Gastrocnemius medialis (tissue), 4 donors: Measurements from ENCODE around the gene ST6GALNAC3. TPM values are rescaled to one million over a fixed set of nuclear protein-coding genes. Genes with fewer than 3 reads are reported as not detected.

Source experiments
- ATAC-seq, 2 donors: fragments of 150-250 bp; one replicate each; pipeline ENCODE4 v1.9.1; 2016
- DNase-seq, 2 donors: peaks; one replicate each; pipeline ENCODE4 v3.0.0-alpha.2; 2019
- H3K27ac ChIP-seq, 4 donors: fragments of 200-600 bp; sonication (generic); 1 replicate in 1 of 4; 2 replicates in 3 of 4; pipeline ENCODE4 v1.5.1; 2016 to 2018; ENCODE audit warnings: mild to moderate bottlenecking in 2 of 4, moderate library complexity in 1 of 4
- H3K27me3 ChIP-seq, 3 donors: fragments of 200-600 bp; sonication (generic) in 2 of 3; 1 replicate in 1 of 3; 2 replicates in 2 of 3; pipeline versions ENCODE4 v1.5.1 to v1.6.0; 2016 to 2019; ENCODE audit warnings: mild to moderate bottlenecking in 1 of 3, moderate library complexity in 1 of 3
- H3K36me3 ChIP-seq, 2 donors: fragments of 200-600 bp; sonication (generic) in 1 of 2; one replicate each; pipeline ENCODE4 v1.5.1; 2017 to 2018
- H3K4me1 ChIP-seq, 2 donors: fragments of 200-600 bp; sonication (generic) in 1 of 2; one replicate each; pipeline ENCODE4 v1.5.1; 2016 to 2017; ENCODE audit warnings: mild to moderate bottlenecking in 2 of 2
- H3K4me3 ChIP-seq, 4 donors: fragments of 200-600 bp; sonication (generic) in 3 of 4; 1 replicate in 1 of 4; 2 replicates in 3 of 4; pipeline ENCODE4 v1.5.1; 2016 to 2019; ENCODE audit warnings: mild to moderate bottlenecking in 2 of 4
- H3K9me3 ChIP-seq, 3 donors: fragments of 200-600 bp; sonication (generic) in 2 of 3; 1 replicate in 1 of 3; 2 replicates in 2 of 3; pipeline ENCODE4 v1.5.1; 2016 to 2019
- POLR2A ChIP-seq, 2 donors: fragments of 450-650 bp; IDR thresholded peaks; one replicate each; pipeline ENCODE4 v1.6.1; 2017; ENCODE audit warnings: antibody characterized with exemption in 2 of 2, mild to moderate bottlenecking in 2 of 2, moderate library complexity in 2 of 2
- in situ Hi-C, 4 donors: fragments of 200-750 bp; cut with MboI; loops; one replicate each; pipeline versions ENCODE4 v1.15.0 to v1.8.0; 2017; ENCODE audit warnings: low sequenced_read_pairs in 4 of 4
- intact Hi-C: fragments of 100-400 bp; cut with DNase I; formaldehyde crosslinking; loops from one replicate; pipeline ENCODE4 v1.15.1; 2023; ENCODE audit warnings: low total_unique reads
- total RNA-seq, 4 donors: library from RNA; depleted of rRNA; stranded (reverse); fragments of >200 nt; gene quantifications; one replicate each; pipeline versions ENCODE4 v1.1.0 to v1.2.3, GENCODE V29; 2016
- TF ChIP-seq, protein P1 (sequence below), 5 experiments: fragments of 450-650 bp in 3 of 5; fragments of 200-600 bp in 2 of 5; sonication (generic) in 2 of 5; IDR thresholded peaks in 4 of 5; conservative IDR thresholded peaks in 1 of 5; 1 replicate in 4 of 5; 2 replicates in 1 of 5; pipeline ENCODE4 v1.5.1; 2016 to 2019; ENCODE audit warnings: antibody characterized with exemption in 5 of 5, mild to moderate bottlenecking in 3 of 5, moderate library complexity in 3 of 5

ST6GALNAC3 gene
- total RNA-seq, 4 donors from 2014 or later: 1.7 to 3.9 (median 2.8) TPM

DNA sequence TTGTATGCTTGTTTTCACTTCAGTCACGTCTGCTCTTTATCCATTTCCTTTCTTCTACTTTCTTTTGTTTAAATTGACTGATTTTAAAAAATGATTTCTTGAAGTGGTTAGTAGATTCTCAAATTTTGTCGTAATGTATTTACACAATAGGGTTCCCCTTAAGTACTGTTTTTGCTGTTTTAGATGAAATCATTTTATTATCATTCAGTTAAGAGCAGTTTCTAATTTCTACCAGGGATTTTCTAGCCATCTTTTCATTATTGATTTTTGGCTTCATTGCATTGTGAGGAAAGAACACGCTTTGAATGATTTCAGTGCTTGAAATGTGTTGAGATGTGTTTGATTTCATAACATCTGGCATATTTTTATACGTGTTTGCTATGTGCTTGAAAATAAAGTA lies 27.0 kb downstream of the ST6GALNAC3 start:
- ATAC-seq (no peak), DNase-seq (no peak)
- H3K36me3 ChIP-seq: no peaks in the 10 kb centered on the region
- TF ChIP-seq, protein P1, sequence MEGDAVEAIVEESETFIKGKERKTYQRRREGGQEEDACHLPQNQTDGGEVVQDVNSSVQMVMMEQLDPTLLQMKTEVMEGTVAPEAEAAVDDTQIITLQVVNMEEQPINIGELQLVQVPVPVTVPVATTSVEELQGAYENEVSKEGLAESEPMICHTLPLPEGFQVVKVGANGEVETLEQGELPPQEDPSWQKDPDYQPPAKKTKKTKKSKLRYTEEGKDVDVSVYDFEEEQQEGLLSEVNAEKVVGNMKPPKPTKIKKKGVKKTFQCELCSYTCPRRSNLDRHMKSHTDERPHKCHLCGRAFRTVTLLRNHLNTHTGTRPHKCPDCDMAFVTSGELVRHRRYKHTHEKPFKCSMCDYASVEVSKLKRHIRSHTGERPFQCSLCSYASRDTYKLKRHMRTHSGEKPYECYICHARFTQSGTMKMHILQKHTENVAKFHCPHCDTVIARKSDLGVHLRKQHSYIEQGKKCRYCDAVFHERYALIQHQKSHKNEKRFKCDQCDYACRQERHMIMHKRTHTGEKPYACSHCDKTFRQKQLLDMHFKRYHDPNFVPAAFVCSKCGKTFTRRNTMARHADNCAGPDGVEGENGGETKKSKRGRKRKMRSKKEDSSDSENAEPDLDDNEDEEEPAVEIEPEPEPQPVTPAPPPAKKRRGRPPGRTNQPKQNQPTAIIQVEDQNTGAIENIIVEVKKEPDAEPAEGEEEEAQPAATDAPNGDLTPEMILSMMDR (IDR thresholded peaks at IDR 0.05 in 4 of 5, conservative IDR thresholded peaks at IDR 0.05 in 1 of 5): no peak
- no peak overlapping the region for H3K27ac ChIP-seq
- no peaks in the 10 kb centered on the region for H3K9me3 ChIP-seq
- H3K4me1 ChIP-seq: no peaks in the 10 kb centered on the region
- intact Hi-C loops (no loop called here), in situ Hi-C loops (no loop called here)
- no peak overlapping the region for H3K4me3 ChIP-seq
- no peaks in the 10 kb centered on the region for H3K27me3 ChIP-seq

DNA sequence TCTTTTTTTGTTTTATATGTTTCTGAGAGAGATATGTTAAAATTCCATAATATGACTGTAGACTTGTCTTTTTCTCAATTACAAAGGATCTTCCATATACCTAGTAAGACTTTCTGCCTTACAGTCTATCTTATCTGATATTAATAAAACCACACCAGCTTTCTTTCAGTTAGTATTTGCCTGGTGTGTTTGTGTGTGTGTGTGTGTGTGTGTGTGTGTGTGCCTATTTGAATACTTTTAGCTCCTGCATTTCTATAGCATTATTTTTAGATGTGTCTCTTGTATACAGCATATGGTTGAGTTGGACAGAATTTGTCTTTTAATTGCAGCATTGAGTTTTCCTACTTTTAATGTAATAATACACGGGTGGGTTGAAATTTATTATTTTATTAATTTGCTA lies 27.5 kb downstream of the ST6GALNAC3 start:
- Histone ChIP-seq H3K27ac (no peak overlapping the region), H3K9me3 (no peaks in the 10 kb centered on the region), H3K4me3 (no peak overlapping the region), H3K36me3 (no peaks in the 10 kb centered on the region), H3K27me3 (no peaks in the 10 kb centered on the region), H3K4me1 (no peaks in the 10 kb centered on the region)
- intact Hi-C loops (no loop called here), in situ Hi-C loops (no loop called here)
- no peak for ATAC-seq
- DNase-seq: no peak
- TF ChIP-seq, protein P1 (IDR thresholded peaks at IDR 0.05 in 4 of 5, conservative IDR thresholded peaks at IDR 0.05 in 1 of 5): no peak
- TF ChIP-seq POLR2A (IDR thresholded peaks at IDR 0.05): no peak

DNA sequence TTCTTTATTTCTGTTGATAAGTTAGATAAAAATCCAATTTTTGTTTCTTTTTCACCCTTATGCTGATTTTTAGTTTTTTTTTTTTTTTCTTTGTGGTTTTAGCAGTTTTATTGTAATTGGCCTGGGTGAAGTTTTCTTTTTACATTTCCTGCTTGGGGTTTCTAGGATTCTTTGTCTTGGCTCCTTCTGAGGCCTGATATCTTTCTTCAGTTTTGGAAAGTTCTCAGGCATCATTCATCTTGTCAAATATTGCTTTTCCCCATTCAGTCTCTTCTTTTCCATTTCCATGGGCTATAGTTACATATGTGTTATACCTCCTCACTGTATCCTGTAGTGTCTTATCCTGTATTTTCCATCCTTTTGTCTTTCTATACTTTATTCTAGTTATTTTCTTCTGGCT lies 28.5 kb downstream of the ST6GALNAC3 start:
- DNase-seq (no peak), ATAC-seq (no peak)
- Histone ChIP-seq H3K9me3 (no peaks in the 10 kb centered on the region), H3K4me3 (no peak overlapping the region), H3K36me3 (no peaks in the 10 kb centered on the region), H3K27me3 (no peaks in the 10 kb centered on the region), H3K4me1 (no peaks in the 10 kb centered on the region), H3K27ac (no peak overlapping the region)
- TF ChIP-seq, protein P1 (IDR thresholded peaks at IDR 0.05 in 4 of 5, conservative IDR thresholded peaks at IDR 0.05 in 1 of 5): no peak
- TF ChIP-seq POLR2A (IDR thresholded peaks at IDR 0.05): no peak
- intact Hi-C loops: no loop called here
- in situ Hi-C loops: no loop called here

DNA sequence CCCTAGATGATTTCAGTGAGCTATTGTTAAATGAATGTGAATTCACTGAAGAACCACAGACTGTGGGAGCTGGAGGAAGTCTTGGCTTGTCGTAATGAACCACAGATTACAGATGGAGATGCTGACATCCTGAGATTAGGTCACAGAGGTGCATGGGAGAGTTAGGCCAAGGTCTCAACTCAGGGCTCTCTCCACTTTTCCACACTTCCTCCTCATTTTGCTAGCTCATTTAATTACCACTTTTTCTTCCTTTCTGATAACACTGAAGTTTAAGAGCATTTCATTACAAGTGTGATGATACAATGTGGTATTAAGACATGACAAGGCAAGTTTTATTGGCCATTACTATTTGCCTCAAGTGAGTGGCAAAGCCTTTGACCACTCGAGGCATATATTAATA lies 30.8 kb downstream of the ST6GALNAC3 start:
- no peaks in the 10 kb centered on the region for H3K9me3 ChIP-seq
- no peaks in the 10 kb centered on the region for H3K36me3 ChIP-seq
- DNase-seq: no peak
- no peak for ATAC-seq
- in situ Hi-C loops (no loop called here), intact Hi-C loops (no loop called here)
- no peaks in the 10 kb centered on the region for H3K27me3 ChIP-seq
- no peak overlapping the region for H3K27ac ChIP-seq
- H3K4me1 ChIP-seq: no peaks in the 10 kb centered on the region
- TF ChIP-seq POLR2A (IDR thresholded peaks at IDR 0.05): no peak
- TF ChIP-seq, protein P1 (IDR thresholded peaks at IDR 0.05 in 4 of 5, conservative IDR thresholded peaks at IDR 0.05 in 1 of 5): no peak
- no peak overlapping the region for H3K4me3 ChIP-seq

DNA sequence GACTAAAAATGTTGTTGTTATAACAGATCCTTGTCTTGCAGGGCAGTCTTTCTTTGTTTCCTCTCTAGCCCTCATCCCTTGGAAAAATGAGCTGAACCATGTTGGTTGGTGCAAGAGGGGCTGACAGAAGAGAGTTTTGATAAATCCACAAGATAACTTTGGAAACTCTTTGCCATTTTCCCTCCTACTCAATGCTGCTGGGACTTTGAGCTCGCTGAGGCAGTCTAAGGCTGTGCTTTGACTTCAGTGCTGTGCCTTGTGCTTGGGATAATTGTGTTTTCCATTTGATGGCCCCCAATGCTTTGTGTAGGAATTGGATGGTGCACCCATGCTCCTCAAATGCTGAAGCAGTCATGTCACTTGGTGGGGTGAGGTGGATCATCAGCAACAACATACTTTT lies 31.7 kb downstream of the ST6GALNAC3 start:
- no peak for DNase-seq
- intact Hi-C loops: no loop called here
- no peaks in the 10 kb centered on the region for H3K27me3 ChIP-seq
- H3K36me3 ChIP-seq: no peaks in the 10 kb centered on the region
- H3K27ac ChIP-seq: no peak overlapping the region
- H3K4me1 ChIP-seq: no peaks in the 10 kb centered on the region
- in situ Hi-C loops: no loop called here
- no peak for TF ChIP-seq POLR2A (IDR thresholded peaks at IDR 0.05)
- TF ChIP-seq, protein P1 (IDR thresholded peaks at IDR 0.05 in 4 of 5, conservative IDR thresholded peaks at IDR 0.05 in 1 of 5): no peak
- no peak for ATAC-seq
- H3K4me3 ChIP-seq: no peak overlapping the region
- H3K9me3 ChIP-seq: no peaks in the 10 kb centered on the region
